Left lobe of liver (tissue), 2 donors: Measurements from ENCODE around the gene MLLT3. TPM values are rescaled to one million over a fixed set of nuclear protein-coding genes. Genes with fewer than 3 reads are reported as not detected.

ENCODE experiments used
- ATAC-seq: fragments of 200-7000 bp; cut with Tn5 transposase; one replicate; pipeline ENCODE4 v1.9.1; 2020; ENCODE audit warnings: mild to moderate bottlenecking, moderate library complexity
- DNase-seq: peaks from one replicate; pipeline ENCODE4 v3.0.0-alpha.2; 2020; ENCODE audit warnings: low spot score
- total RNA-seq: library from RNA; stranded (reverse); gene quantifications from one replicate; pipeline ENCODE4 v1.2.1, GENCODE V29; 2021
- donor health status: DM: no; HTN: no; CAD: no; lungs with moderate emphysema.
- donor health status: DM: no; HTN: yes; CAD: no.

MLLT3 gene
- total RNA-seq, 1 donor from 2014 or later, result 2.0 TPM

GRCh38 chr9:20391208-20391607 is 231.1 kb downstream of the MLLT3 start:
- no peak for ATAC-seq
- DNase-seq, result no peak

DNA sequence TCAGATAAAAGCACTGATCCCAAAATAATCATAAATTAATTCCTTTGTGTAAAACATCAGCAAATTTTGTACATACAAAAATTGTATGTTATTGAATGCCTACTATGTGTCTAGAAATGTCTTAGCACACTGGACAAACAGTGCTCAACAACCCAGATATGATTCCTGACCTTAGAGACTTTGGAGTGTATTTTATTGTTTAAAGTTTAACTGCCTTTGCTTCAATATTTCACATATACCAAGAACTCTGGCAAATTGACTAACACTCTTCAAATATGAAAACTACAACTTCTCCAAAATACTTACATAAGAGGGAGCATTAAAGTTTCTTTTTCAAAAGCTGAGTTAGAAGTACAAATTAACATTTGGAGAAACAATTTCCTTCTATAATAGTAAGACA is 231.9 kb downstream of the MLLT3 start:
- DNase-seq, result no peak
- ATAC-seq, result peak; percentile 73

DNA sequence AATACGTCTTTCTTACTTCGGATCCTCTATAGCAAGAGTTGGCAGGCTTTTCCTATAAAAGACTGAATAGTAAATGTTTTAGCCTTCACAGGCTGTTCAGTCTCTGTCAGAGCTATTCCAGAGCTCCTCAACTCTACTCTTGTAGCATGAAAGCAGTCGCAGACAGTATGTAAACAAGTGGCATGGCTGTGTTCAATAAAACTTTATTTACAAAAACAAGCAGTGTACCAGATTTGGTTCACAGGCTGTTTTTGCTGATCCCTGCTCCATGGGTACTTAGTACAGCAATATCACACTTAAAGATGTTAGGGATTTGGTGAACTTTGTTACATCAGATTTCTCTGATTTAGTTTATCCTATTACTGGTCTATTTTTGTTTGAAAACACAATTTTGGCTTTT is 235.2 kb downstream of the MLLT3 start:
- DNase-seq (no peak), ATAC-seq (no peak)

DNA sequence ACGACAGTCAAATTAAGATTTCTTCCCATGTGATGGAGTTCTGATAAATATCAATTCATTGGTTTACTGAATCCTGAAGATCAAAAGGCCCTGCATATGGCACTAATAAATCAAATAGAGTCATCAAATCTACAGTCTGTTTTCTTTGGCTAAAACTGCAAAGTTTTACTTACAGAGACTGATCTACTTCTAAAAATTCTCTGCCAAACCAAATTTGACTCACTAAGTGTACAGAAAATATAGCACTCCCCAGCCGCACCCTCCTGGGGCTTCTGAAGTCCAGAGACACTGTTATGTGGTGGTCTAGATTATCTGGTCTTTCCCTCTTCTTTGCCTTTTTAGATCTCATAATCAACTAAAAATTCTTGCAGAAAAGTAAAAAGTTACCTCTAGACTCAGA is 237.7 kb downstream of the MLLT3 start:
- DNase-seq (no peak), ATAC-seq (no peak)

DNA sequence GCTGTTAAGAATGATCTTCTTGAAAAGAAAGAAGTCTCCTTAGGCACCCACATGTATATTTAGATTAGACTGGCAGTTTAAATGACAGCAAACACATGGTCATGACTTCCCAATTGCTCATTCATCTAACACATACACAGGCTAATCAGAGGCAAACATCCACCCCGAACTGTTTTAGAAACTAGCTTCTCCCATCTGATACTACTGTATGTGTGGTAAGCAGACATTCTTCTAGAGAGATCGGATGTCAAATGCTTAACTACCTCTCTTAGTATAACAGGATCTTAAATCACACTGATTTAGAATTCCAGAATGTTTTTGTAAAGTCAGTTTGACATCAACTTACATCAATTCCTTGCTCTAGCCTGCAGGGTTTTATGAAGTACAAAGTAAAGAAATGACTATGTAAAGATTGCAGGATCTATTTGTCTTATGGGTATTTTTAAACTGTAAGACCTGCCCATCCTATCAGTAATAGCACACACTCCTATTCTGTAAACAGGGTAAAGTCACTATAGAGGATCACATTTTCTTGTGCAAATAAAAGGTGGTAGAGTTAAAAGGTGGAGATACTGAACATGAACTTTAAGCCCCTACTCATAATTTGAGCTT is 239.7 kb downstream of the MLLT3 start:
- DNase-seq, result no peak
- ATAC-seq, result no peak

DNA sequence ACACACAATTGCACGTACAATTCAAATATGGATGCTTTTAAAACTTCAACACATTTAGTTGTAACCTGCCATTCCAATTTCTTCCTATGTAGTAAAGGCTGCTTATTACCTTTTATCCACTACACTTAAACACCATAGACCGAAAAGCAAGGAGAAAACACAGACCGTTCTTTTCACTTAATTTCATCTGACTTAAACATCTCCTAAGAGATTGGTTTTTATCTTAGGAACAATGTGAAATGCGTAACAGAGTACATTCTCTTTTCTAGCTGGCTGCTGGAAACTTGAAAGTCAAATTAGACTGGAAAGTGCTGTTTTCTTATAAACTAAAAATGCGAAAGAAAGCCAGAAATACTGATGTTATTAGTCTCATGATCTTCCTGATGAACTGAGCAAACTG is 241.8 kb downstream of the MLLT3 start:
- no peak for ATAC-seq
- no peak for DNase-seq

DNA sequence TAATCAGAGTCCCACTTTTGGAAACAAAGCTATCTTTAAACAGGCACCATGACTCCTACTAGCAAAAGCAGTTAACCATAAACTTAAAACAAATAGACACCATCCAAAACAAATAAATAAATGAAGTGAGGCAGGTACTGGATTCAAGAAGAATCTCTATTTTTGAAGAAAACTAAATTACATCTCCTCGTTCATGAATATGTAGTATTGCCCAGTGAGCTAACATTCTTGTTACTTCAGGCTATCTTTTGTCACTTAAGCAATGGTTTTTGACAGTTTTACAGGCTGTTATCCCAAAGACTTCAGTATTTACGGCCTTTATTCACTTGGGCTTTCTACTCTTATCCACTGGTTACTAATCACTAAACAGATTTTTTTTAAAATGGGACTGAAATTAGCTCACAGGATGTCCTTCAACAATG is 242.5 kb downstream of the MLLT3 start:
- ATAC-seq (peak; percentile 64), DNase-seq (no peak)

GRCh38 chr9:20378851-20379250 is 243.4 kb downstream of the MLLT3 start:
- ATAC-seq (no peak), DNase-seq (no peak)

- no peak for ATAC-seq
- DNase-seq, result no peak
Observed at GRCh38 chr9:20377790-20378189, 244.5 kb downstream of the MLLT3 start.

GRCh38 chr9:20376731-20377375 is 245.4 kb downstream of the MLLT3 start:
- ATAC-seq (peak; percentile 27), DNase-seq (no peak)

DNA sequence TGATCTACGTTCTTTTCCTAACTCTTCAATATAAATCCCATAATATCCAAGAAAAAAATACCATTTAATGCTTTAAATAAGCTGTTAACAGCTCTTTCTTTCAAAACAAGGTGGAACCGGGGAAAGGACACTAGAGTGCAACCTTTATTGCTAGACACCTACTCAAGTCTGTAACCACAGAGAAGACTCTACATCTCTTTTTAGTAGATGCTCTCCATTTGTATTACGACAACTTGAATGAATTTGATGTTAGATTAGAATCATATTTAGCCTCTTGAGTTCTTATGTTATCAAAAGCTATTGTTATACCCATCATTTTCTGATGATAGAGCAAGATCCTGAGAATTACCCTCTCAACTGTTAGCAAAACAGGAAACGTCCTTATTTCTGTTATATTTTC is 246.3 kb downstream of the MLLT3 start:
- no peak for ATAC-seq
- DNase-seq, result no peak

- ATAC-seq (no peak), DNase-seq (no peak)
Observed at GRCh38 chr9:20373263-20373662, 249.0 kb downstream of the MLLT3 start.

GRCh38 chr9:20369391-20369790 is 252.9 kb downstream of the MLLT3 start:
- ATAC-seq (no peak), DNase-seq (no peak)

GRCh38 chr9:20367855-20368254 is 254.4 kb downstream of the MLLT3 start:
- DNase-seq (no peak), ATAC-seq (no peak)

DNA sequence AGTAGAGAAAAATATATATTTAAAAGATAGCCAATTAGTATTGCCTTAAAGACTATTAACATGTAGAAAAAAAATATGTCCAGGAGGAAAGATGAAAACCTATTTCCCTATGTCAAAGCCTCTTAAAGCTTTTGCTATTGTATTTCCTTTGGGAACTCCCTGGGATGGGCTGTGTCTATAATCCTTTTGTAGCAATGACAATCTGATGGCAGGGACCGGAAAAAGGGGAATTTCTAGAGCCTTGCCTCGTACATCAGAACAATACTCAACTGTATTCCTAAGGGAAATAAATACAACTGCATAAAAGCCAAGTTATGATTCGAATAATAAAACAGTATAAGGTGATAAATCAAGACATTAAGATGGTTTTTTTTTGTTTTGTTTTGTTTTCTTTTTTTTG is 257.3 kb downstream of the MLLT3 start:
- no peak for DNase-seq
- no peak for ATAC-seq

DNA sequence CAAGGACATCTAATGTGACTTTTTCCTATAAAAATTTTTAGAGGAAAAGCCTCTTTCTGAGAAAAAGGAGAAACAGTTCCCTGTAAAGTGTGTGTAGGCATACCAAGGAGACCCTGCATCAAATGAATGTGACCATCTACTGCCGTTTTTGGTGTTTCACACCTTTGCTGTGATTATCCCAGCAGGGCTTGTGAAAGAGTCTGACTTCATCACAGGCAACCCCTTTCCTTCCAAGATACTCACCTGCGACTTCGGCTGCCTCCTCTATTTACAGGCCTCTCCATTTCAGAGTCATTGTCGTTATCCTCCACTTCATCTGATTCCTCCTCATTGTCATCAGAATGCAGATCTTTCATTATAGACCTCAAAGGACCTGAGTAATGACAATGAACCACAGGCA is 259.1 kb downstream of the MLLT3 start:
- ATAC-seq (no peak), DNase-seq (no peak)

DNA sequence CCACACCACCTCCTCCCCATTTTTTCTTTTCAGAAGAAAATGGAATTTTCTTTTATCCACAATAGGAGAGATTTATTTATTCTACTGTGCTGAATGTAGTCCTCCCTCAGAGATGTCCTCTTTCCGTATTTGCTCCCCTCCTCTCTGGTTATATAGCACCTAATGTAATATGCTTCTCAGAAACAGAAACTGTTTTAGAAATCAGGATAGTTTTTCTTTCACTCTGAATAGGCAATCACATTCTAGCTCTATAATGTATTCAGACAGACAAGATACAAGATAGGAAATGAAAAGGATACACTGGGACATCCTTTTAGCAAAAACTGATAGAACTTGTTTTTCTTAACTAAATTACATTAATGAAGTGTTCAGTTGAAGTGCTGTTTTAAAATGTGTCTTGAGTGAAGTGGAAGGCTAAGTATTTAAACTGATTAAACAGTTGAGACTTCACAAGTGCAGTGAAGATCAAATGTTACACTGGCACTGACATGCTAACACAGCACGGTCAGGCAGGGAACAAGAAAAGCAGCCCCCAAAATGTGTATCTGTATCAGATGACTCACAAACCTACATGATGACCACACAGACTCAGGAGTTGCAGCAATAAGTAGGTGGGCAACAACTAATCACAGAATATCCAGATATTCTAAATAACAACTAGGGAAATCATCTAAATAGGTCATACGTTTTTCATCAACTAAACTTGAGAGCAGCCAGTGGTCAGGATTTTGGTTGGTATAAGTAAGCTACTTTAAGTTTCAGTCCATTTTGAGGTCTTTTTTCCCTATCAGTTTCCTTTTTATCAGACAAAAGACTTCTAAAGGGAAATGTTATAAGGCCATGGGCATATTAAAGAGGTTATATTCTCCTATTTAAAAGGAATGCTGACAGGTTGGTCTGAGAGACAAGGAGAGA is 260.4 kb downstream of the MLLT3 start:
- DNase-seq (no peak), ATAC-seq (no peak)

GRCh38 chr9:20361229-20361628 is 261.1 kb downstream of the MLLT3 start:
- no peak for DNase-seq
- ATAC-seq, result no peak

DNA sequence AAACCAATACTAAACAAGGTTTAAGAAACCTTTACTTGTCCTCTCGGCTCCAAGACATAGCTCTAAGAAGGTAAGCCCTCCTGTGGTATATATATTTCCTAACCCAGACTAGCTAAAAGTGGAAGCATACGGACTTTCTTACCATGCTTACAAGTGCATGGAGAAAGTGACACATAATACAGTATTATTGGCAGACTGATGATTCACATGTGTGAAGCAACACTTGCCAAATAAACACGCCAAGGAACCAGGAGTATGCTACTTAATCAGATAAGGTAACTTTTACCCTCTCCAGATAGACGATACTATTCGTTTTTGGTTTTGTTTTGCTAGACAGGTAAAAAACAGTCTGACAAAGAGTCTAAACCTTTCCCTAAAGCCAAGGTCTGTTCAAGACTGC is 264.1 kb downstream of the MLLT3 start:
- DNase-seq, result no peak
- no peak for ATAC-seq

GRCh38 chr9:20357037-20357432 is 265.3 kb downstream of the MLLT3 start:
- ATAC-seq (no peak), DNase-seq (no peak)

DNA sequence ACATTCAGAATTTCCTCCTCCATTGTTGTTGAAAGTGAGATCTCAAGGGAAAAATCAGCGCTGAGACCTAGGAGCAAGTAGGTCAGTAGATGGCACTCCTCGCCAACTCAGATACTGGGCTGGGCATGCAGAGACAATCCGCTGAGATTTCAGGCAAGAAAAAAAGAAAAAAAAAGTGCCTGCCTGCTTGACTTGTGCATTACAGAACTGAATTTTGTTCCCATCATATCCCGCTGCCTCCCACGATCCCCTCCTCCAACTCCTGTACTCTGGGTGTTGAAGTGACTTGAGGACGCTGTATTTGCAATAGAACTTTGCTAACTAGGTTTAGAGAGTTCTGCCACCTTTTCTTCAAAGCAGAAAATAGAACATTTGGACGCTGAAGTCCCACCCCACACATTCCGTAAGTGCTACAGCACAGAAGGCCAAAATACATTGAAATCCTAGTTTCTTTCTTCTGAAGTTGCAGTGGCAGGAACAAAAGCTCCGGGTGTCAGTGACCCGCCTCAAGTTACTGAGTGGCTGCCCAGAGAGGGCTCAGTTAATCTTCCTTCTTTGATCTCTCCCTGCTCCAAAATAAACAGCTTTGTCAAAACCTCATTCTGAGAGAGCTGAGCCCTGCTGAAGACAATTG is 265.8 kb downstream of the MLLT3 start:
- ATAC-seq (peak; percentile 99), DNase-seq (peak; percentile 51)

DNA sequence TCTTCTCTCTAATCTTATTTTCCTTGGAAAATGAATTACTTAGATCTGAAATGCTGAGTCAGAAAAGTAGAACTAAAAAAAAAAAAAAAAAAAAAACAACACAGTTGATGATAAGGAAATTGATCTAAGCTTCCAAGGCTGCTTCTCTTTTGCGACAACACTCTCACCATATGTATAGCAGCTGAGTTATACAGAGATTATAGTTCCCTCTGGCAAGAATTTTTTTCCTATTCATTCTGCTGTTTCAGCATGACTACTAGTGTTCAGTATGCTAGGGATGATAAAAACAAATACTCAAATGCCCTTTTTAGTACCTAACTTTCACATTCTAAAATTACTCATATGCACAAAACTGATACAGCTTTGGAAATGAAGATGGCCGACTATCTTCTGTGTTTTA is 267.3 kb downstream of the MLLT3 start:
- no peak for ATAC-seq

More for the DNA sequence above, 267.3 kb downstream of the MLLT3 start:
- DNase-seq, result no peak
